ENCODE results near the gene MRPL14.
"Not testable (repeated sequence)": the region's sequence is repeated elsewhere in the genome, so short reads cannot be mapped to it uniquely, and the experiment has no call there.

Gene MRPL14

GRCh38 chr6:44097782-44098317 is 29.4 kb downstream of the MRPL14 start:
- no peak for DNase-seq (ENCODE audit: low spot score)

GRCh38 chr6:44096612-44097011 is 30.6 kb downstream of the MRPL14 start:
- DNase-seq (ENCODE audit: low spot score), result peak; percentile 56

GRCh38 chr6:44095243-44095623 is 32.0 kb downstream of the MRPL14 start:
- DNase-seq (ENCODE audit: low spot score), result not testable (repeated sequence)

GRCh38 chr6:44094403-44095242 is 32.6 kb downstream of the MRPL14 start:
- DNase-seq (ENCODE audit: low spot score), result no peak

- no peak for DNase-seq (ENCODE audit: low spot score)
Observed at GRCh38 chr6:44093750-44094402, 33.4 kb downstream of the MRPL14 start.

- no peak for DNase-seq (ENCODE audit: low spot score)
Observed at GRCh38 chr6:44093066-44093465, 34.2 kb downstream of the MRPL14 start.

GRCh38 chr6:44091981-44092884 is 35.0 kb downstream of the MRPL14 start:
- no peak for DNase-seq (ENCODE audit: low spot score)

- not testable (repeated sequence) for DNase-seq (ENCODE audit: low spot score)
Observed at GRCh38 chr6:44091356-44091755, 35.9 kb downstream of the MRPL14 start.

- DNase-seq (ENCODE audit: low spot score), result no peak
Observed at GRCh38 chr6:44090465-44090864, 36.8 kb downstream of the MRPL14 start.

GRCh38 chr6:44088827-44089590 is 38.2 kb downstream of the MRPL14 start:
- no peak for DNase-seq (ENCODE audit: low spot score)

GRCh38 chr6:44087623-44088022 is 39.6 kb downstream of the MRPL14 start:
- DNase-seq (ENCODE audit: low spot score), result no peak

- DNase-seq (ENCODE audit: low spot score), result no peak
Observed at GRCh38 chr6:44086931-44087574, 40.2 kb downstream of the MRPL14 start.

GRCh38 chr6:44085219-44085618 is 42.0 kb downstream of the MRPL14 start:
- no peak for DNase-seq (ENCODE audit: low spot score)

GRCh38 chr6:44084231-44085014 is 42.8 kb downstream of the MRPL14 start:
- peak; percentile 72 for DNase-seq (ENCODE audit: low spot score)

GRCh38 chr6:44082872-44083321 is 44.4 kb downstream of the MRPL14 start:
- DNase-seq (ENCODE audit: low spot score), result no peak

- no peak for DNase-seq (ENCODE audit: low spot score)
Observed at GRCh38 chr6:44081753-44082152, 45.5 kb downstream of the MRPL14 start.

- no peak for DNase-seq (ENCODE audit: low spot score)
Observed at GRCh38 chr6:44080561-44081521, 46.4 kb downstream of the MRPL14 start.

GRCh38 chr6:44079672-44080071 is 47.6 kb downstream of the MRPL14 start:
- DNase-seq (ENCODE audit: low spot score), result no peak
